ENCODE data around the gene KCNQ2. TPM values are rescaled to one million over a fixed set of nuclear protein-coding genes. Genes with fewer than 3 reads are reported as not detected.

Gene KCNQ2
- total and polyA plus RNA-seq, 12 donors: 0.69 to 81.6 (median 10.3) TPM; not detected in 3

DNA sequence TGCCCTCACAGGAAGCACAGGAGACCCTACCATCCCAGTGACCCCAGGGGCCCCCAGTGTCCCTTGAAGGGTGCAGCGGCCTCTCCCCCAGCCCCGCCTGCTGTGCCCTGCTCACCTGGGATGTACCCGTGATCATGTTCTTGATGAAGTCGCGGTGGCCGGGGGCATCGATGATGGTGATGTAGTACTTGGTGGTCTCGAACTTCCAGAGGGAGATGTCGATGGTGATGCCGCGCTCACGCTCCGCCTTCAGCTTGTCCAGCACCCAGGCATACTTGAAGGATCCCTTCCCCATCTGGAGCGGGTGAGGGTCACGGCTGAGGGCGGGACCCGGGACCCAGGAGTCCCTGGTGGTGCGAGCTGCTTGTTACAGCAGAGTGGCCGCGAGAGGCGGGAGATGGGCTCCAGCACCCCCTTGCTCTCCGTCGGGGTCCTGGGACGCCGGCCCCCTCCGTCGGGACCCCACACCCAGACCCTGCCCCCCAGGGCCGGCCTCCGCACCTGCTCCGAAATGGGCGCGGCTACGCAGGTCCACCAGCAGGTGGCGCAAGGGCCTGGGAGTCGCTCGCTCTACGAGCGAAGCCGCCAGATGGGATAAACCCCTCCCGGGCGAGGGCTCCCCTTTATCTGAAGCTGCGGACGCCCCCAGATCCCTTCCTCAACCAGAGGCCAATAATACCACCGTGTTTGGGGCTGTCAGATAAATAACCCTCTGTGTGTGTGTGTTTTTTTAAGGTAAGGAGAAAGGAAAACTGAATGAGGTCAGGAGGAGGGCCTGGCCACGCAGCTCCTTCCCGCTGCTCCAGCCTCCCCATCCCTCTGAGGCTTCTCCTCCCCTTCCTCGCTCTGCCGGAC is 23.5 kb upstream of the KCNQ2 start:
- H3K4me3 ChIP-seq: peak overlapping the region in 2 of 4 donors; percentile 6 to 9
- peaks cover 0 to 5% of the 10 kb centered on the region in 2 donors for H3K36me3 ChIP-seq (replicated peaks in 1 of 2)
- H3K4me1 ChIP-seq (replicated peaks in 1 of 2): peaks cover 8 to 16% of the 10 kb centered on the region in 2 donors
- H3K27ac ChIP-seq: peak overlapping the region in 1 of 5 donors; percentile 78
- H3K9me3 ChIP-seq (replicated peaks in 1 of 3): no peaks in the 10 kb centered on the region
- peak; percentile 56 to 80 (median 70) for DNase-seq
- intact Hi-C loops (cut with DNase I): no loop called here
- 23 to 28% (median 27%) methylated on average over 34 to 48 of the region's 48 CpGs for WGBS, 4 donors
- TF ChIP-seq, protein P1, sequence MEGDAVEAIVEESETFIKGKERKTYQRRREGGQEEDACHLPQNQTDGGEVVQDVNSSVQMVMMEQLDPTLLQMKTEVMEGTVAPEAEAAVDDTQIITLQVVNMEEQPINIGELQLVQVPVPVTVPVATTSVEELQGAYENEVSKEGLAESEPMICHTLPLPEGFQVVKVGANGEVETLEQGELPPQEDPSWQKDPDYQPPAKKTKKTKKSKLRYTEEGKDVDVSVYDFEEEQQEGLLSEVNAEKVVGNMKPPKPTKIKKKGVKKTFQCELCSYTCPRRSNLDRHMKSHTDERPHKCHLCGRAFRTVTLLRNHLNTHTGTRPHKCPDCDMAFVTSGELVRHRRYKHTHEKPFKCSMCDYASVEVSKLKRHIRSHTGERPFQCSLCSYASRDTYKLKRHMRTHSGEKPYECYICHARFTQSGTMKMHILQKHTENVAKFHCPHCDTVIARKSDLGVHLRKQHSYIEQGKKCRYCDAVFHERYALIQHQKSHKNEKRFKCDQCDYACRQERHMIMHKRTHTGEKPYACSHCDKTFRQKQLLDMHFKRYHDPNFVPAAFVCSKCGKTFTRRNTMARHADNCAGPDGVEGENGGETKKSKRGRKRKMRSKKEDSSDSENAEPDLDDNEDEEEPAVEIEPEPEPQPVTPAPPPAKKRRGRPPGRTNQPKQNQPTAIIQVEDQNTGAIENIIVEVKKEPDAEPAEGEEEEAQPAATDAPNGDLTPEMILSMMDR (IDR thresholded peaks at IDR 0.05): peak; percentile 70 to 97 (median 86)
- no peak for TF ChIP-seq POLR2A (IDR thresholded peaks at IDR 0.05)
- H3K27me3 ChIP-seq: no peaks in the 10 kb centered on the region

DNA sequence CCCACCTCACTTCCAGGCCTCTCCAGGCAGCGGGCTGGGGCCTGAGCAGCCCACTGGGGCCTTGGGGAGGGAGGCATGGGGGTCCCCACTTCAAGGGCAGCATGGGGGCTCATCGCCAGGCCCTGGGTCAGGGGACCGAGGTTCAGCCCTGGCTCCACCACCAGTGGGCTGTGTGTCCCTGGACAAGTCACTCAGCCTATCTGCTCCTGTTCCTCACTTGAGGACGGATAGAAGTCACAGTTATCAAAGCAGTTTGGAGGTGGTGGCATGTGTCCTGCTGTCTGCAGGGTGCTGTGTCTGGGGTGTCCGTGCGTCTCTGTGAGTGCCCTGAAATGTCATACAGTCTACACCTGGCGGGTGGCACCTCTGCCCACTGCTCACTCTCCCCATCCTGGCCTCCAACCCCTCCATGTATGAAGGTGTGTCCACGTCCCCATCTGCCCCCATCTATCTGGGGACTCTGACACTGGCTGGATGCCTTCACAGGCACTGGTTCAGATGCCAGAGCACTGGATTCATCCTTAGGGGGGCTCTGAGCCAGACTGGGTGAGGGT is 22.8 kb upstream of the KCNQ2 start:
- H3K4me3 ChIP-seq: no peak overlapping the region
- peaks cover 0 to 5% of the 10 kb centered on the region in 2 donors for H3K36me3 ChIP-seq (replicated peaks in 1 of 2)
- intact Hi-C loops (cut with DNase I): no loop called here
- no peak for DNase-seq
- peaks cover 8 to 16% of the 10 kb centered on the region in 2 donors for H3K4me1 ChIP-seq (replicated peaks in 1 of 2)
- H3K27ac ChIP-seq: no peak overlapping the region
- 68 to 91% (median 83%) methylated on average over 5 to 8 of the region's 8 CpGs; no CpG with 5 or more reads in 1 of the 4 donors for WGBS, 4 donors
- TF ChIP-seq, protein P1 (IDR thresholded peaks at IDR 0.05): no peak
- no peaks in the 10 kb centered on the region for H3K27me3 ChIP-seq
- no peaks in the 10 kb centered on the region for H3K9me3 ChIP-seq (replicated peaks in 1 of 3)

DNA sequence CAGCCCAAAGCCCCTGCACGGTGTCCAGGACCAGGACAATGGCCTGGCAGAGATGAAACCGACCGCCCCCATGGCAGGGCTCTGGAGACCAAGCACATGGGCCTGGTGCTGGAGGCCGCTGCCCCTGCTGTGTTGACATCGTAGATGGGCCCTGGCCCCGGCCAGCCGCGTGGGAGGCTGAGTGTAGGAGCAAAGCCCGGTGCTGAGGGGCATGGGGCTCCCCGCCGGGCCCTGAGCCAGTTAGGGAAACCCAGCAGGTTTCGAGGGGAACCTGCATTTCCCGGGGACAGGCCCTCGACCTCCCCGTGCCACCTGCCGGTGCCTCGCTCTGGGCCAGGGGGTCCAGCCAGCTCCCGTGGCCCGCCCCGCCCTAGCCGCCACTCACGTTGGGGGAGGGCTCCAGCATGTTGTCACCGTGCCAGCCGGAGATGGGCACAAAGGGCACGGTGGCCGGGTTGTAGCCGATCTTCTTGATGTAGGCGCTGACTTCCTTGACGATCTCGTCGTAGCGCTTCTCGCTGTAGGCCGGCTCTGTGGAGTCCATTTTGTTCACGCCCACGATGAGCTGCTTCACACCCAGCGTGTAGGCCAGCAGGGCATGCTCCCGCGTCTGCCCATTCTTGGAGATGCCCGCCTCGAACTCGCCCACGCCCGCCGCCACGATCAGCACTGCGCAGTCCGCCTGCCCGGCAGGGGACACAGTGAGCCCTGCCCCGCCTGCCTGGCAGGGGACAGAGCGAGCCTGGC is 22.1 kb upstream of the KCNQ2 start:
- Histone ChIP-seq H3K4me3 (no peak overlapping the region), H3K36me3 (replicated peaks in 1 of 2) (peaks cover 0 to 5% of the 10 kb centered on the region in 2 donors), H3K27me3 (no peaks in the 10 kb centered on the region), H3K27ac (no peak overlapping the region), H3K4me1 (replicated peaks in 1 of 2) (peaks cover 8 to 16% of the 10 kb centered on the region in 2 donors), H3K9me3 (replicated peaks in 1 of 3) (no peaks in the 10 kb centered on the region)
- peak in 1 of 7 donors; percentile 9 for DNase-seq
- WGBS, 4 donors: 87 to 92% (median 87%) methylated on average over 27 to 51 of the region's 51 CpGs
- intact Hi-C loops (cut with DNase I): no loop called here
- TF ChIP-seq POLR2A (IDR thresholded peaks at IDR 0.05): no peak
- TF ChIP-seq, protein P1 (IDR thresholded peaks at IDR 0.05): no peak

DNA sequence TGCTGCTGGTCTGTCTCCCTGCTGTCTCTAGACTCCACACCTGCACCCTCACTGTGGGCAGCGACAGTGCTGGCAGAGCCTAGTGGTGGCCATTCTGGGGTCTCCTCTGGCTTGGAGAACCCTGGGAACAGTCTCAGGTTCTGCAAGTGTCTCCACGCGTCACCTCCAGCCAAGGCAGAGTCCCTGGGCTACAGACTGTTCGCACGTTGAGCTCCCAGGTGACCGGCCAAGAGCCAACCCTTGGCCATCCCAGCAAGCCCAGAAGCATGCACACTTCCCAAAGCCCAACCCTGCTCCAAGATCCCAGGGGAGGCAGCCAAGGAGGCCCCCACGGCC is 21.6 kb upstream of the KCNQ2 start:
- Histone ChIP-seq H3K4me1 (replicated peaks in 1 of 2) (peaks cover 5 to 16% of the 10 kb centered on the region in 2 donors), H3K27me3 (no peaks in the 10 kb centered on the region), H3K27ac (no peak overlapping the region), H3K9me3 (replicated peaks in 1 of 3) (no peaks in the 10 kb centered on the region), H3K4me3 (no peak overlapping the region), H3K36me3 (replicated peaks in 1 of 2) (peaks cover 0 to 5% of the 10 kb centered on the region in 2 donors)
- TF ChIP-seq POLR2A (IDR thresholded peaks at IDR 0.05): no peak
- TF ChIP-seq, protein P1 (IDR thresholded peaks at IDR 0.05): no peak
- DNase-seq: no peak
- intact Hi-C loops (cut with DNase I): no loop called here
- whole genome bisulfite sequencing, 4 donors: 80 to 90% (median 85%) methylated on average over 2 to 7 of the region's 7 CpGs

Data from adrenal gland (tissue), 12 donors.